Stimulated activated CD4-positive, alpha-beta T cell treated with anti-CD3 and anti-CD28 coated beads, Interleukin-12 subunit alpha, Interleukin-12 subunit beta, amount 100 ng/mL, for 4 hours (primary cell): ENCODE results near the gene CDH13.

Experiments
- DNase-seq: peaks from one replicate; pipeline ENCODE4 v3.0.0-alpha.2; 2020

The CDH13 gene

DNA sequence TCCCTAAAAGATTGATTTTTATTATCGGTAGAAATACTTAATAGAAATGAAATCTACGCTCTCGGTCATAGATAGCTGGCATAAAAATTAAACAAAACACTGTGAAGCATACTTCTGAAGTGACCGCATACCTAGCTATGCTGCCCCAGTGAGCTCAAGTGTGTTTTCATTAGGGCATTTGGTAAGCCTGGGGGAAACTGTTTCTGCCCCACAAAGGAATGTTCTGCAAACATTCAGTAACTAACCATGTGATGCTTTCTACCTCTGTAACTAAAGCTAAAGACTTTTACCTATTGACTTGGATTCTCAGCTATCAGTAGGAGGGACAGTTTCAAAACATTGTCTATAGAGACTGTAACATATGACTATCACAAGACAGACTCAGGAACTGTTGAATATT lies 1087.5 kb downstream of the CDH13 start:
- DNase-seq: no peak

DNA sequence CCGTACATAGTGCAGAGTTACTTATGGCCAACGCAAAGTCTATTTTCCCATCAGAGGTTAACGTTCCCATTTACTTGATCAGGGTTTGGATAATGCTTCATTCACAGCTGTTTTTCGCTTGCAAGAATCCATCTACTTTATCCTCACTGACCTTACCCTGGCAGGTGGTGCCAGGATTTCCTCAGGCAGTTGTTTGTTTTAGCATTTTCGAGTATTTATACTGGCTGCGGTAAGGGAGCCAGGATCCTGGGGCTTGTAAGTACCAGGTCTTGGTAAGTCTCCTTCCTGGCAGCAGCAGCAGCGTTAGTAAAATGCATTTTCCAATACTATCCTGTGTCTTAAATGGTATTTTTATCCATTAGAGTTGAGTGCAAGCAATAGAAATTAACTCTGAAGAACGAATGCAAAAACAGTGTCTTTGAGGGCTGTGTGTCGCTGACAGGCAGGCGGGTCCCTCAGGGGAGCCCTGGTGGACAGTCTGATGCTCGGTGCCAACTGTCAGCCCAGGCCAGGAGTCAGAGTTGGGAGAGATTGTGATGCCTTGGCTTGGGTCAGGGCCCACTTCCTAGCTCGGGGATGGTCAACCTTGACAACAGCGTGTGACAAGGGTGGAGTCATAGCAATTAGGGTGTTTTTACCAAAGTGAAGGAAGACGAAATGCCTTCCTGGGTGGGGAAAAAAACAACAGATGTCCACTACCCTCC lies 1088.6 kb downstream of the CDH13 start:
- DNase-seq: no peak

DNA sequence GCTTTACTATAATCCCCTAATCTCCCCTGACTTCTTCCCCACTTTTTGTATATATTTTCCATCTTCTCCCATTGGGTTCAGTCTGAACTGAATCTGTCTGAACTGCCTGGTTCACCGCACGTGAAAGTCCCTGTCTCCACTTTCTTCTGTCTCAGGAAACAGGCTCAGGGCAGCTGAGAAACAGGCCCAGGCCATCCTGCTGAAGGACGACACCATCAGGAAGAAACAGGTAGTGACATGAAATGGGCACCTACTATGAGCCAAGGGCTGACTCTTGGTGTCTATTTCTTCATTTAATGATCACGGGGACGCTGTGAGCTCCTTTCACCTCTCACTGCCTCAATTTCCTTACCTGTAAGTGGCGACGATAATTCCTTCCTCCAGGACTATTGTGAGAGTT lies 1090.5 kb downstream of the CDH13 start:
- DNase-seq: no peak

DNA sequence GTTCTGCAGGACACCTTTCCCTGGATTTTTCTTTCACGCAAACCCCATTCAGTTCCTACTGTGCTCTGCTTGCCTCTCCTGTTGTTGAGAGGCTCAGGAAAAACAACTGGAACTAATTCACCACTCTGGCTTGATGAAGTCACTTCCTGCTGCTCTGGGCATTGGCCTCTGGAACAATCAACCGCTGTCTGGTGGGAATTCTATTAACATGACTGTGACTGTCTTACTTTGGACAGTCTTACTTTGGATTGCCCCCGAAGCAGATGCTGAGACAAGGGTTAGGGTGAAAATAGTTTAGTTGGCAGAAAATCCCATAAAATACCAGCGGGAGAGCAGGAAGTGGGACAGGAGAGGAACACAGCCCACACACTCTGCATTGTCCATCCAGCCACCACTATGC lies 1091.0 kb downstream of the CDH13 start:
- no peak for DNase-seq

DNA sequence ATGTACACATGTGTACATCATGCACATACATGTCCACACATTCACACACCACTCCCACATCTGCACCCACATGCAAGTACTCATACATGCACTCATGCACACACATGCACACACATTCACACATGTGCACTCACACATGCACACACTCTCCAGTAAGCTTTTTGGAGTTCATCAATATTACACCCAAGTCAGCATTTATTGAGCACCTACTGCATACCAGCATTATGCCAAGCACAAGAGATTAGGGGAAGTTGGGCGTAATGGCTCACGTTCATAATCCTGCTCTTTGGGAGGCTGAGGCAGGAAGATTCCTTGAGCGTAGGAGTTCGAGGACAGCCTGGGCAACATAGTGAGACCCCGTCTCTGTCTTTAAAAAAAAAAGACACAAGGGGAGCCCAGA lies 1093.4 kb downstream of the CDH13 start:
- DNase-seq: no peak

DNA sequence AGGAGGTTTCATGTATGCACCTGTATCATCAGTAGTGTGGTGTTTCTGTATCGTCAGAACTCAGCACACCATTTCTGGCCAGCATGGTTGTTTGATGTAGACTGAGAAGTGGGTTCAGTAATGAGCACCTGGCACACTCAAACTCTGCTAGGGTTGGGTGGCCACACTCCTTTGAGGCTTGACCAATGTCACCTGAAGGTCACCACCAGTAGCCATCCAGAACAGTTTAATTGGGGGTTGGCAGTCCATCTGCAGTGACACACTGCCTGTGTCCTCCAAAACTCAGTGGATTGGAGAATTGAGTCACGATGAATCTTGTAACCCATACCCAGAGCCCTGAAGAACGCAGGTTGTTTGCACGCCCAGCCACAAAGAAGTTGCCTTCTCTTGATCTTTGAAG lies 1094.2 kb downstream of the CDH13 start:
- no peak for DNase-seq

DNA sequence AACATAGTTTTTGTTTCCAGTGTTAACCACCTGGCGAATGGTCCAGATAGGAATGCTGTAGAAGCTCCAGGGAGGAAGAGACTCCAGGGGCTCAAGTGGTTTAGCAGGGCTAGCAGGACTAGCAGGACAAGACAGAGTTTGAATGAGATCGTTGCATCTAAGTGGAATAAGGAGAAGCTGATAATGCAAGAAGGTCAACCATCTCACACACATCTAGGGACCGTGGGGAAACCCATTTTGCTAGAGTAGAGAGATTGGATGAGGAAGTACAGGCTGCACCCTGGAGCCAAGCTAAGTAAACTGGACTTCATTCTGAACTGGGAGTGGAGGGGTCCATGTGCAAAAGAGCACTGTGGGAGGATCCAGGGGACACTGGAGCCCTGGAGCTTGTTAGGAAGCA lies 1094.9 kb downstream of the CDH13 start:
- DNase-seq: no peak

DNA sequence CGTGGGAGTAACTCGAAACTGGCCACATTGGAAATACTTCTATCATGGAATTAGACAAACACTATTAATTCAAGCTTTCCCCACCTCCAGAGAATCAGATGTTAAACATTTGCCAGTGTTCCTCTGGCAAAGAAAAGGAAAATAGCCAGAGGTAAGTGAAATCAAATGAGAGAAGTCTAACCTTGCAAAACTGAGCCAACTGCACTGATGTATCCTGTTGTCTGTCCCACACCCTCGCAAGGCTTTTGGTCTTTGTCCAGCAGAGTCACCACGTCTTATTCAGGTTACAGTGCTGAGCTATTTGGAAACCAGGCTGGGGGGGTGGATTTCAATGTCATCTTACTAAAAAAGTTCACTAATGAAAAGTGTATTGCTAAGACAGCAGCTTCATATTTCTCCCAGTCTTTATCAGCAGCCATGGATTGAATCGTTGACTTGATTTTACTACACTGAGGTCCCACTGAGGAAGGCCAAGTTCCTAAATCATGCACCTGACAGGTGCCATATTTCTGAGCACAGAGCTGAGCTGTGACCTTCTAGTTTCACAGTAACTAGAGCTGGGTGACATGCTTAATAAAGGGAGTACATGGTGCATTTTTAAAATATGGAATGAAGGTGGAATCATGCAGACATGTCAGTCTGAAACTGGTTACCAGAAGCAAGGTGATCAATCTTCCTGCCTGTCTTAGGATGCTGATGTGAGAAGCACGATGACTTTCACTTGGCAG lies 1095.9 kb downstream of the CDH13 start:
- DNase-seq: no peak

DNA sequence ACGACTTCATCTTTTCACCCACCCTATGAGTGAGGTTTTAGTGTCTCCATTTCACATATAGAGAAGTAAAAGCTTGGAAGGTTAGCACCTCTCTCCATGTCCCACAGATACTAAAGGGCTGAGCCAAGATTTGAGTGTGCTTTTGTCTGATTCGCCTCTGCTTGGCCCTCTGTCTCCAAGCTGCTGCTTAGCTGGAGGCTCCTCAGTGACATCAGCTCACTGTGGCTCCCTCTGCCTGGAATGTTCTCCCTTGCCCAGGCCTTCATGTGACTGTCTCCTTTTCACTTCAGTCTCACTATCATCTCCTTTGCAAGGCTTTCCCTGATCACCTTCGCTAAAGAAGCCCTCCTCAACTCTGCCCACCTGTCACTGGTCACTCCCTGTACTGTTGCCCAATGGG lies 1096.5 kb downstream of the CDH13 start:
- DNase-seq: no peak

DNA sequence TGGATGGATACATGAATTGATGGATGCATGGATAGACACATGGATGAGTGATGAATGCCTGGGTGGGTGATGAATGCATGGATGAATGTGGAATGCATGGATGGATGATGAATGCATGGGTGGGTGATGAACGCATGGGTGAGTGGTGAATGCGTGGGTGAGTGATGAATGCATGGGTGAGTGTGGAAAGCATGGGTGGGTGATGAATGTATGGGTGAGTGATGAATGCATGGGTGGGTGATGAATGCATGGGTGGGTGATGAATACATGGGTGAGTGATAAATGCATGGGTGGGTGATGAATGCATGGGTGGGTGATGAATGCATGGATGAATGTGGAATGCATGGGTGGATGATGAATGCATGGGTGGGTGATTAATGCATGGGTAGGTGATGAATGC lies 1097.1 kb downstream of the CDH13 start:
- no peak for DNase-seq

DNA sequence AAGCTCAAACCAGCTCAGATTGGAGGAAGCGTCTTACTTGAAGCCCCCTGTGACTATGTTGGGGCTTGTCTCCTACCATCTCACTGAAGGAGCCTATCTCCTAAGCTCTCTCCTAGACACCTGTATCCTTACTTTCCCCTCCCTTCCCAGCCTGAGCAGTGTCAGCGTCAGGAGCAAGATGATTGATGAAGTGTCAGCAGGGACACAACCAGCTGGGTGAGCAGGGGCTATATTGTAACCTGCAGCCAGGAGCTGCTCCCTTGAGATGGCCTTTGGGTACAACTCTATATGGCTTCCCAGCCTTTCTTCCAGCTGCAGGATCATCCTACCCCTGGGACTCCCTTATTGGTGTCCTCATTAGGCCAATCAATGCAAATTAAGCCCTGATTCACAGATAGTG lies 1097.8 kb downstream of the CDH13 start:
- no peak for DNase-seq

DNA sequence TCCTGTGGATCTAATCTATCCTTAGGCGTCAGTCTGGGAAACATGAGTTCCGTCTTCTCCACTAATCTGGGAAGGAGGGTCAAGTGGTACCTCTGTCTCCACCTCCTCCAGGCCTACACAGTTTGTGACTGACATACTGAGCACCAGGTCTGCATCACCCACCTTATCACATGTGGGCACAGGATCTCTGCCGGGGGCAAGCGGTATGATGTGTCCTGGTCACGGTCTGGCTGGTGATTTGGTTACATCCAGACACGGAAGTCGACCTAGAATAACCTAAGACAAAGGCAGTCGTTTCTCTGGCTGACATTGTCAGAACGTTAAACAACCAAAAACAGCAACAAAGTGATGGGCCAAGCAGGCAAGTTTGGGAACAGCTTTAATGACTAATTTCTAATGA lies 1098.5 kb downstream of the CDH13 start:
- DNase-seq: no peak

DNA sequence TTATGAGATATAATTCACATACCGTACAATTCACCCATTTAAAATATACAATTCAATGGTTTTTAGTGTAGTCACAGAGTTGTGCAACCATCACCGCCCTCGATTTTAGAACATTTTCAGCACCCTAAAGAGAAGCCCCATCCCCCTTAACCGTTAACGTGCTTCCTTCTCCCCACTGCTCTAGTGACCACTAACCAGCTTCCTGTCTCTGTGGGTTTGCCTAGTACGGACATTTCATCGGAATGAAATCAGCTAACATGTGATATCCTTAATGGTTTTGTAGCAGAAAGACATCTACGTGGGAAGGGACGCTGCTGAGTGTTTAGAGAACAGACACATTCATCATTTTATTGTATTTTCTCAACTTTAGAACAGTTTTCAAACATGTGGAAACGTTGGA lies 1100.2 kb downstream of the CDH13 start:
- DNase-seq: no peak

DNA sequence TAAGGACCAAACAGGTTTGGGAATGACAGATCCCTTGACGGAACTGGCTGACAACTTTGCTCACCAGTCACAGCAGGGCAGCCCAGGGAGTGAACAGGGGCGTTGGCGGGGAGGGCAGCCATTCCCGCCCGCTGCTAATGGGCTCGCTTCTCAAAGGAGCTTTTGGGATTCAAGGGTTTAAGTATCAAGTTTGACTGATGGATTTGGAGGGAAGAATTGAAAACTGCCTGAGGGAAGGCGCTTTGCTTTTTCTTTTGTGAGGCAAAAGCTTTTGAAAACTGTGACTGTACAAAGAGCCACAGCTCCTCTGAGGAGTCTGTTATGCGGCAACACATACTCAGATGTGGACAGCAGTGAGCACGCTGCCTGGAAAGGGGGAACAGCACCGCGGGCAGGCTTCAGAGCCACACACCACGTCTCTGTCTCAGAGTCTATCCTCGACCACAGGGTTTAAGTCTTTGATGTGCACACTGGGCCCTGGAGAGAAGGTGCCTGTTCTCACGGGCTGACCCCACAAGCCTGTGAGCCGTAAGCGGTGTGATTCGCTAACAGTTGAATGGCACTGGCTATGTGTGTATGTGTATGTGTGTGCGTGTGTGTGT lies 1101.1 kb downstream of the CDH13 start:
- DNase-seq: no peak

DNA sequence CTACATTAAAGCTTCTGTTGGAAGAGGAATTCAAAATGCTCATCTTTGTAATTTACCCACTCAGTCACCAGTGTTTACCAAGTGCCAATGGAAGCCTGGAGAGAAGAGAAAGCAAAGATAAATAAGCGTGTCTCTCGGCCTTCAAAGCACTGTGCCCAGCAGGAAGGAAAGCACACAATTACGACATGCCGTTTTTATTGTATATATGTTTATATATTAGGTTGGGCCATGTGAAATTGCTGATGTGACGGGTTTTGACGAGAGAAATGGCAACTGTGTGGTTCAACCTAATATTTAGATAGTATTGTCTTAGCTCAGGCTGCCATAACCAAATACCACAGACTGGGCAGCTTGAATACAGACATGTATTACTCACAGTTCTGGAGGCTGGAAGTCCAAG lies 1101.7 kb downstream of the CDH13 start:
- no peak for DNase-seq

DNA sequence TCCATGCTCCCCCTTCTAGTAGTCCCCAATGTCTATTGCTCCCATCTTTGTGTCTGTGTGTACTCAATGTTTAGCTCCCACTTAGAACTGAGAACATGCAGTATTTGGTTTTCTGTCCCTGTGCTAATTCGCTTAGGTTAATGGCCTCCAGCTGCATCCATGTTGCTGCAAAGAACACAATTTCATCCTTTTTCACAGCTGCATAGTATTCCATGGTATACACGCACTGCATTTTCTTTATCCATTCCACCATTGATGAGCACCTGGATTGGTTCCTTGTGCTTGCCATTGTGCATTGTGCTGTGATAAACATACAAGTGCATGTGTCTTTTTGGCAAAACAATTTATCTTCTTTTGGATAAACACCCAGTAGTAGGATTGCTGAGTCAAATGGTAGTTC lies 1104.0 kb downstream of the CDH13 start:
- DNase-seq: no peak

DNA sequence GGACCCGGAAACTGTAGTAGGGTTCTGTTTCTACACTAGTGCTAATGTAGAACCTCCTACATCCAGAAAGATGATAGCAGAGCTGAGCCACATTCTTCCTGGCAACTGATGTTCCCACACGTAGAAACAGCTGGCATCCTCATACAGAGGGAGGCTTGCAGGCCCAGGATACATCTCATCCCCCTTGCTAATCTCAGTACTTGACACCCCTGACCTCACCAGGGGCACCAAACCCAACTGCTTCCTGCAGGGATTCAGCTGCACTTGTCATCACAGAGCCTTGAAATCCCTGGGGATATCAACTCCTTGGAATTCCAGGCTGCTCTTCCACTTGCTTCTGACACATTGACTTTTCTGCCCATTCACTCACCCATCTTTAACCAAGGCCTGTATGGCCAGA lies 1105.8 kb downstream of the CDH13 start:
- no peak for DNase-seq

DNA sequence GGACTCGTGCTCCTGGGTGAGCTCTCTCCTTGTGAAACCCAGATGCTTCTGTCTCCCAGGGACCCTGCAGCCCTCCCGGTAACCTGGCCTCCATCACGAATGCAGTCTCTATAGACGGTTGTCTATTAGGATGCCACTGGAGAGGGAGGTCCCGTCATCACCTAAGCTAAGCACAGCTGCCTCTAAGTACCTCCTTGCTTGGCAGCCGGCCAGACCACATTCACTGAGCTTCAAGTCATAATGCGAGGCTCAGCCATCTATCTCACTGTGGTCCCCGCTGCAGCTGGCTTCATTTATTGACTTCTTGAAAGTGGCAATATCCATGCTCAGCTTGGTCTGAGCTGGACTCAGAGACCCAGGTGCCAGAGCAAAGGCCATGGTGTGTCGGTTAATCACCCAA lies 1106.5 kb downstream of the CDH13 start:
- DNase-seq: no peak

DNA sequence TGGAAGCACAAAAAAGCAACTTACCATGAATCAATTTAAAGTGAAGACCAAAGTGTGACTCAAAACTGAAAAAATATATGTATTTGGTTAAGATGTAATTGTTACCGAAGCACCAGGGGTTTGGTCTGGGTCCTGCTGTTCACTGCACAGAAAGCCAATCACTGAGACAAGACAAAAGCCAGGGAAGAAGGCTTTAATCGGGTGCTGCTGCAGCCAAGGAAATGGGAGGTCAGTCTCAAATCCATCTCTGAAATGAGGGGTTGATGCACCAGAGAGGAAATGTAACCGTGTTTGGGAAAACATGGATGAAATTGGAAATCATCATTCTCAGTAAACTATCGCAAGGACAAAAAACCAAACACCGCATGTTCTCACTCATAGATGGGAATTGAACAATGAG lies 1107.4 kb downstream of the CDH13 start:
- no peak for DNase-seq

DNA sequence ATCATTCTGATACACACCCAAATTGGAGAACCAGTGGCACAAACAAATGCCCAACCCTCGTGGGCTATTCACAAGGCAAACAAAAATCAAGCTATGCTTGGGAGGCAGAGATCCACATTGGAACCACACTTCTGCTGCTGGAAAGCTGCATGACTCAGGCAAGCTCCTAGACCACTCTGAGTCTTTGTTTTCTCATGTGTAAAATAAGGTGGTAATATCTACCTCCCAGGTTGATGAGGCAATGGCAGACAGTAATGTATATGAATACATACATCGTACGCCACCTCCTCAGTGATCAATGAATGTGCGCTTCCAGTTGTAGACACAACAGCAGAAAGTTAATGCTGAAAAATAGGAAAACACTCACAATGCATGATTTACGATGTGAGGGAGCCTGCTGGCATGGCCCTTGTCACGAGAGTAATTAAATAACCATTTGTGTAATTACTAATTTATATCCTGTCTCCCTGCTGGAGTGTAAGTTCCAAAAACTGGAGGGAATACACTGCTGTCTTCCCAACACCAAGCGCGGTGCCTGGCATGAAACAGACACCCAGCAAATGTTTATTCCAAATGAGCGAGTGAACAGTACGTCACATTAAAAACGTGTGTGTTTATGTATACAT lies 1111.1 kb downstream of the CDH13 start:
- no peak for DNase-seq

DNA sequence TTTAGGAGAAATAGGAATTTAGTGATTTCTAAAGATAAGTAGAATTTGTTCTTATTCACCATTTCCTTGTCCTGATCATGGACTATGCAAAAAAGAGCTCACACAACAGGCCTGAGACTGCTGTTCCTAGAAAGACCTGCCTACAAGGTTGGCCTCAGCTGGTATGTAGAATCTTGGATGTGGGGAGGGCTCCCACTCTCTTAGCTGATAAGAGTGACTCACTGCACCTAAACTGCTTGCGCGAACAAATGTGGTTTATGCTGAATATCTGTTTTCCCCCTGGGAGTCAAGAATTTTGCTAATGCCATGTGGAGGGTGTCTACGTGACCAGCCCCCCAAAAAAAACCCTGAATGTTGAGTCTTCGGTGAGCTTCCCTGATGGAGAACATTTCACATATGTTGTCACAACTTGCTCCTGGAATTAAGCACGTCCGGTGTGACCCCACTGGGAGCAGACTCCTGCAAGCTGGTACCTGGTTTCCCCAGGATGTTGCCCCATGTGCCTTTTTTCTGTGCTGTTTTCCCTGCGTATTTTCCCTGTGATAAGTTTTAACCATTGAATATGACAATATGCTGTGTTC lies 1112.2 kb downstream of the CDH13 start:
- DNase-seq: no peak

DNA sequence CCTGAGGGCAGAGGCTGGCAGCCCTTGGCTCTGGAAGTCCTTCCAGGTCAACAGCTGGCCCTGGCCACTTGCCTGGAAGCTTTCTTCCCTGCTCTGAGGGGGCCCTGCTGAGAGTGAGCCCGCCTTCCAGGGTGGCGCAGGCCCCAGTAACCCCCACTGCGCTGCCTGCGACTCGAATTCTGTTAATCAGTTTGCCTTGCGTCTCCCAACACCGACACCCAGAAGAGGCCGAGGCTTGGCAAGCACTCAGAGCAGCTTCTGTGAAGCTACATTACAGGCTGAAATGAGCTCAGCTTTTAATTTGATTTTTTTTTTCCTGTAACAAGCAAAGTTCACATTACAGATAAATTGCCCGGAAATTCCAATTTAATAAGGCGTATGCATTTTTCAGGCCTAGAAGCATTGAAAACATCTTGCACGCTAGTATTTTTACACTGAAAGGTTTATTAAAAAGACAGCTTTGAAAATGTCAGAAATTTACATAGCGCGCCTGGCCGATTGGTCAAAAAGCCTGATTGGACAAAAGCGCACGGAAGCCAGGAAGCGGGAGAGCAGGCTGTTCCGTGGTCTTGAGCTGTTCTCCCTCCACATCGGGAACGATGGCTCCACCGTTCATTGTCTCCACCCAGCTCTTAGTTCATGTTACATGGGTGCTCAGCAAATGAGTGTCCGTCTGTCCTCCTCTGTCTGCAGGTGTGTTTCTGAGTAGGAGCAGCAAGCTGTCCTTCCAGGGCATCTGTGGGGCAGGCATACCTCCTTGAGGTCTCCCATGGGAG lies 1115.5 kb downstream of the CDH13 start:
- DNase-seq: no peak

DNA sequence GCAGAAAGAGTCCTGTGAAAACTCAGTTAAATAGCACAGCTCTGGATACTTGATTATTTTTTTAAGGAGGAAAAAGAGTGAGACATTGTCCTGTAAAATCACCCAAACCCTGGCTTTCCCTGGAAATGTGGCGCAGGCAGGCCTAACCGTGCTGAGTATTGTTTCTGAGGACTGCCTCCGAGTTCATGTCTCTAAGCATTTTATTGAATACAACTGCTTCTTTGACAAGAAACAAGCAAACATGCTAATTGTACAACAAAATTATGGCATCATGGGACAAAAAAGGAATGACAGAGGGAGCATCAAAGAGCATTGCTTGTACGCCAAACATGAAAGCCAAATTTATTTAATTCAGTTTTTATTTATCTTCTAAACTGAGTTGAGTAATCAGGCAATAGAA lies 1116.5 kb downstream of the CDH13 start:
- no peak for DNase-seq
